Common myeloid progenitor, CD34-positive (primary cell): ENCODE results near the gene C16orf46.
A peak's percentile ranks its signal among the peaks of the same experiment; 100 is the strongest.
"Not testable (repeated sequence)": the region's sequence is repeated elsewhere in the genome, so short reads cannot be mapped to it uniquely, and the experiment has no call there.

Experiments
- CTCF ChIA-PET: fragments of 350-600 bp; sonication (Branson Sonifier 250); formaldehyde crosslinking; loops from one replicate; lab custom pipeline; 2021; ENCODE audit warnings: antibody characterized with exemption; lab: Charles Lee
- POLR2A ChIA-PET: fragments of 350-600 bp; sonication (Branson Sonifier 250); formaldehyde crosslinking; loops from one replicate; lab custom pipeline; 2021; ENCODE audit warnings: antibody characterized with exemption; lab: Charles Lee
- DNase-seq, 3 donors: peaks; one replicate each; pipeline versions ENCODE4 v3.0.0 to v3.0.0-alpha.2; 2013
- H3K27ac ChIP-seq, 2 experiments: 1 replicate in 1 of 2; 2 replicates in 1 of 2; pipeline ENCODE4 v1.7.0; 2013; ENCODE audit warnings: inconsistent platforms in 2 of 2, low read length in 2 of 2, mild to moderate bottlenecking in 2 of 2, low read depth in 1 of 2, moderate library complexity in 1 of 2; ENCODE audit not compliant: severe bottlenecking in 2 of 2, insufficient read depth in 1 of 2, poor library complexity in 1 of 2
- H3K27me3 ChIP-seq, 5 experiments: replicated peaks in 2 of 5; 1 replicate in 3 of 5; 2 replicates in 2 of 5; pipeline versions ENCODE4 v1.6.1 to v1.7.0; 2013; ENCODE audit warnings: low read length in 4 of 5, mild to moderate bottlenecking in 2 of 5, moderate library complexity in 2 of 5, inconsistent platforms in 1 of 5; ENCODE audit not compliant: insufficient read depth in 5 of 5, control insufficient read depth in 4 of 5
- H3K36me3 ChIP-seq, 4 experiments: 1 replicate in 2 of 4; 2 replicates in 2 of 4; pipeline versions ENCODE4 v1.6.1 to v1.7.0; 2013; ENCODE audit warnings: low read length in 3 of 4, control low read depth in 1 of 4, mild to moderate bottlenecking in 1 of 4; ENCODE audit not compliant: control insufficient read depth in 4 of 4, insufficient read depth in 4 of 4
- H3K4me1 ChIP-seq, 4 experiments: 1 replicate in 3 of 4; 2 replicates in 1 of 4; pipeline versions ENCODE4 v1.6.1 to v1.7.1; 2013; ENCODE audit warnings: low read length in 3 of 4, mild to moderate bottlenecking in 3 of 4, control low read depth in 1 of 4, inconsistent platforms in 1 of 4, moderate library complexity in 1 of 4; ENCODE audit not compliant: control insufficient read depth in 4 of 4, insufficient read depth in 4 of 4; ENCODE audit errors: control extremely low read depth in 1 of 4
- H3K4me3 ChIP-seq, 7 experiments: 1 replicate in 4 of 7; 2 replicates in 3 of 7; pipeline versions ENCODE4 v1.5.1 to v1.7.0; 2013; ENCODE audit warnings: mild to moderate bottlenecking in 7 of 7, low read length in 6 of 7, moderate library complexity in 6 of 7, inconsistent platforms in 2 of 7, low read depth in 2 of 7, control low read depth in 1 of 7; ENCODE audit not compliant: insufficient read depth in 4 of 7, control insufficient read depth in 1 of 7; ENCODE audit errors: extremely low read depth in 1 of 7
- H3K9me3 ChIP-seq, 5 experiments: 1 replicate in 4 of 5; 2 replicates in 1 of 5; pipeline versions ENCODE4 v1.6.1 to v1.7.1; 2013; ENCODE audit warnings: low read length in 4 of 5, mild to moderate bottlenecking in 2 of 5, inconsistent platforms in 1 of 5, low read depth in 1 of 5, moderate library complexity in 1 of 5; ENCODE audit not compliant: control insufficient read depth in 4 of 5, insufficient read depth in 2 of 5; ENCODE audit errors: control extremely low read depth in 1 of 5
- WGBS: methylation state at CpG from one replicate; pipeline ENCODE4 v1.1.5; 2013; ENCODE audit not compliant: insufficient coverage; 5-methylcytosine and 5-hydroxymethylcytosine counted together

C16orf46 gene

DNA sequence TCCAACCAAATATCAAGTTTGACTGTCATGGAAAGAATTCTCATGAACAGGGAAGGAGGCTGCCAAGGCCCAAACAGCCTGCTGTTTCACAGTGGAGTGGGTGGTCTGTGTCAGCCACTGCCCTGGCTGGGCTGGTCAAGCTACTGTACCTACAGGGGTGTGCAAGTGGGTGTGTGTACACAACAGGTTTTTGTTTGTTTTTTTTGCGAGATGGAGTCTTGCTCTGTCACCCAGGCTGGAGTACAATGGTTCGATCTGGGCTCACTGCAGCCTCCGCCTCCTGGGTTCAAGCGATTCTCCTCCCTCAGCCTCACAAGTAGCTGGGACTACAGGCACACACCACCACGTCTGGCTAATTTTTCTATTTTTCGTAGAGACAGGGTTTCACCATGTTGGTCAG lies 32.2 kb upstream of the C16orf46 start:
- H3K4me3 ChIP-seq, H3K27ac ChIP-seq, H3K36me3 ChIP-seq, H3K4me1 ChIP-seq, H3K9me3 ChIP-seq, DNase-seq, POLR2A ChIA-PET, H3K27me3 ChIP-seq, CTCF ChIA-PET: not testable (repeated sequence)
- WGBS, result 98% methylated on average over 6 of the region's 6 CpGs

DNA sequence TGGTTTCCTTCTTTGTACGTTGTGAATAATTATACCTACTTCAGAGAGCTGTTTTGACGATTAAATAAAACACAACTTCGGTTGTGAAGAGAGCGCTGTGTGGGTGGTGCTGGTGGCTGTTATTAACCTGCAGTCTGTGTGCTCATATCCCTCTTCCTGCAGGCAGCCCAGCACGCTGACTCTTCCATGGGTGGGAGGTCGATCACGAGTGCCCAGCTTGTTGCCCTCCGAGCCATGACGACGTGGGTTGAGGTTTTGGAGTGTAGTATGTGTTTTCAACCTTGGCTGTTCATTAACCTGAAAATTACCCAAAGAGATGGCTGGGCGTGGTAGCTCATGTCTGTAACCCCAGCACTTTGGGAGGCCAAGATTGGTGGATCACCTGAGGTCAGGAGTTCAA lies 30.5 kb upstream of the C16orf46 start:
- H3K4me1 ChIP-seq, result no peaks in the 10 kb centered on the region
- ChIA-PET POLR2A (no interaction called here), CTCF (no interaction called here)
- H3K36me3 ChIP-seq, result no peaks in the 10 kb centered on the region
- WGBS, result 82% methylated on average over 3 of the region's 11 CpGs
- H3K27ac ChIP-seq, result no peak overlapping the region
- no peak for DNase-seq
- H3K27me3 ChIP-seq, result no peaks in the 10 kb centered on the region
- no peaks in the 10 kb centered on the region for H3K9me3 ChIP-seq
- no peak overlapping the region for H3K4me3 ChIP-seq

DNA sequence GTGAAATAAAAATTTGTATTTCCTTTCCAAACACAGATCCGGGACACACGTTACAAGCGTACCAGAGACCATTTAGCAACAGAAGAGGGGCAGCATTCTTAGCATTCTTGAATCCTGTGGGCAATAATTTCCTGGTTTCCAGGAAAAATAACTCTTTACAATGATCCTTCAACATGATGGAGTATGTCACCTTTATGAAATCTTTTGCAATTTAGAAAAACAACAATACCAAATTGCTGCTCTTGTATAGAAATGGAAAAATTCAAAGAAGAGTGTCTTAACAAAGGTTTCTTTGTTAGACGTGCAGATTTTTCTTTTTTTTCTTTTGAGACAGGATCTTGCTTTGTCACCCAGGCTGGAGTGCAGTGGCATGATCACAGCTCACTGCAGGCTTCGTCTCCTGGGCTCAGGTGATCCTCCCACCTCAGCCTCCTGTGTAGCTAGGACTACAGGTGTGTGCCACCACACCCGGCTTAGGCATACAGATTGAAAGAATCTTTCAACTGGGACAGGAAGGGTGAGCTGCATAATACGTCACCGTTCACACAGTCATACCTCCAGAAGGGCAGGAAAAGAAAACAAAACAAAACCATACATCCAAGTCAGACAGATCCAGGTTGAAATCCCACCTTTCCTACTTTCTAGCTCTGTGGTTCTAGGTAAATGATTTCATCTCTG lies 29.9 kb upstream of the C16orf46 start:
- Histone ChIP-seq H3K4me1 (no peaks in the 10 kb centered on the region), H3K27me3 (no peaks in the 10 kb centered on the region), H3K27ac (no peak overlapping the region), H3K36me3 (no peaks in the 10 kb centered on the region), H3K4me3 (no peak overlapping the region), H3K9me3 (no peaks in the 10 kb centered on the region)
- WGBS, result 79% methylated on average over 5 of the region's 8 CpGs
- ChIA-PET CTCF (no interaction called here), POLR2A (no interaction called here)
- DNase-seq, result no peak

DNA sequence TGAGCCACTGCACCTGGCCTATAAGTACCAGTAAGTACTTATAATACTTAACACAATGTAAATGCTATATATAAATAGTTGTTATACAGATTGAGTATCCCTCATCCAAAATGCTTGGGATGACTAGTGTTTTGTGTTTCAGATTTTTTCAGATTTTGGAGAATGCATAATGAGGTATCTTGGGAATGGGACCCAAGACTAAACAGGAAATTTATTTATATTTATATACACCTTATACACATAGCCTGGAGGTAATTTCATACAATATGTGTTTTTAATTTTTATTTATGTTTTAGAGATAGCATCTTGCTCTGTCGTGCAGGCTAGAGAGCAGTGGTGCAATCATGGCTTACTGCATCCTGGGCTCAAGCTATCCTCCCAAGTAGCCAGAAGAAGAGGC lies 28.9 kb upstream of the C16orf46 start:
- ChIA-PET POLR2A (no interaction called here), CTCF (no interaction called here)
- Histone ChIP-seq H3K9me3 (no peaks in the 10 kb centered on the region), H3K4me3 (no peak overlapping the region), H3K36me3 (no peaks in the 10 kb centered on the region), H3K4me1 (no peaks in the 10 kb centered on the region), H3K27ac (no peak overlapping the region), H3K27me3 (no peaks in the 10 kb centered on the region)
- no peak for DNase-seq
- WGBS, result 100% methylated on average over 1 of the region's 1 CpG

DNA sequence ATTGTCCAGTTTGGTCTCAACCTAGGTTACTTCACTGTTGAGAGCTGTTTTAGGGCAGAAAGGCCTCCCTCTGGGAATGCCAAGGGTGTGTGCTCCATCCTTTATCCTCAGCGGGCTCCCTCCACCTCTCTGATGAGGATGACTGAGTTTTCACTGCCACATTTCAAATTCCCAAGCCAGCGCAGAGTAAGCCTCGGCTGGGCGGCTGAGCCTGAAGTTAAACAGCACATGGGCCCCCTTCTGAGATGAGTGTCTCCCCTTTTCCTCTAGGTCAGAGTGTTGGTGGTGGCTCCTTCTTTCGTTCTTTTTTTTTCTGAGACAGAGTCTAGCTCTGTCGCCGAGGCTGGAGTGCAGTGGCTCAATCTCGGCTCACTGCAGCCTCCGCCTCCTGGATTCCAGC lies 24.7 kb upstream of the C16orf46 start:
- no peaks in the 10 kb centered on the region for H3K36me3 ChIP-seq
- ChIA-PET CTCF (no interaction called here), POLR2A (no interaction called here)
- no peak overlapping the region for H3K4me3 ChIP-seq
- no peak overlapping the region for H3K27ac ChIP-seq
- H3K27me3 ChIP-seq, result no peaks in the 10 kb centered on the region
- peaks cover 0 to 2% (median 1%) of the 10 kb centered on the region in 4 experiments for H3K4me1 ChIP-seq
- H3K9me3 ChIP-seq, result no peaks in the 10 kb centered on the region
- DNase-seq, result no peak
- WGBS, result 96% methylated on average over 8 of the region's 9 CpGs

DNA sequence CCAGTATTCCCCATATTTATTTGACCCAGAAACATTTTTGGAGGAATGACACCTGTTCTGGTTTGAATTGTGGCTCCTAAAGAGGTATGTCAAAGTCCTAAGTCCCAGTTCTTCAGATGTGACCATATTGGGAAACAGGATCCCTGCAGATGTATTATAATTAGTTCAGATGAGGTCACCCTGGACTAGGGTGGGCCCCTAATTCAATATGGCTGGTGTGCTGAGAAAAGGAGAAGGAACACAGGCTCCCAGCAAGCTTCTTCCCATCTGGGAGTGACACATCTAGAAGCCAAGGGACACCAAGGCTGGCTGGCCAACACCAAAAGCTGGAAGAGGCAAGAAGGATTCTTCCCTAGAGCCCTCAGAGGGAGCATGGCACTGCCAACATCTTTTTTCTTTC lies 22.9 kb upstream of the C16orf46 start:
- ChIA-PET POLR2A (interaction anchor here (0.9 kb wide), 1 partner anchor 90 kb away, joined by 6 read pairs; no protein-coding TSS in a partner anchor), CTCF (interaction anchor here (0.6 kb wide), 1 partner anchor 164 kb away, joined by 3 read pairs; no protein-coding TSS in a partner anchor)
- Histone ChIP-seq H3K27me3 (no peaks in the 10 kb centered on the region), H3K9me3 (no peaks in the 10 kb centered on the region), H3K27ac (no peak overlapping the region), H3K36me3 (no peaks in the 10 kb centered on the region), H3K4me3 (no peak overlapping the region), H3K4me1 (peaks cover 0 to 13% (median 5%) of the 10 kb centered on the region in 4 experiments)
- DNase-seq, result no peak

DNA sequence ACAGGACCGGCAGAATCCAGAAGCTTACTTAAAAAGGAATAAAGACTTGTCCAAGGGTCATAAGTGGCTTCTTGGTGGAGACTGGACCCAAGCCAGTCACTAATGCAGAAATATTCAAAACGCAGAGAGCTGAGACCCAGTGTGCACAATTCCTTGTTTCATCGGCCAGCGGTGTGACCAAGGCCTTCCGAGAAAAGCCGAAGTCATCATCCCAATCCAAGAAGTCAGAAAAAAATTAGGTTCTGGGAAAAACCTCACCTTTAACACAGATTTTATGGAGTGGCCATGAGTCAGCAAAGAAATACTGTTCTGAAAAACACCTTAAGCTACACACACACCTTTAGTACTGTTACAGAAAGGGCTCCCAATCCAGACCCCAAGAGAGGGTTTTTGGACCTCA lies 20.2 kb upstream of the C16orf46 start:
- H3K27ac ChIP-seq, result peak overlapping the region in 1 of 2 experiments; percentile 27
- H3K27me3 ChIP-seq, result no peaks in the 10 kb centered on the region
- CTCF ChIA-PET, result interaction anchor here (0.6 to 1.7 kb wide), 2 partner anchors 63 to 545 kb away, joined by 3 to 5 read pairs; no protein-coding TSS in a partner anchor
- H3K4me1 ChIP-seq, result peaks cover 0 to 13% (median 5%) of the 10 kb centered on the region in 4 experiments
- no peaks in the 10 kb centered on the region for H3K9me3 ChIP-seq
- 98% methylated on average over 6 of the region's 6 CpGs for WGBS
- peaks cover 0 to 4% (median 0%) of the 10 kb centered on the region in 4 experiments for H3K36me3 ChIP-seq
- DNase-seq, result no peak
- H3K4me3 ChIP-seq, result no peak overlapping the region
- POLR2A ChIA-PET, result no interaction called here
